GM12891 (cell line): ENCODE results near the gene B3GLCT.

ENCODE experiments used
- PAX5 ChIP-seq: IDR thresholded peaks from 2 replicates; pipeline ENCODE4 v1.6.1; 2011; ENCODE audit warnings: low read length, moderate library complexity, mild to moderate bottlenecking; ENCODE audit not compliant: insufficient read depth, severe bottlenecking
- POLR2A ChIP-seq: IDR thresholded peaks from 2 replicates; pipeline ENCODE4 v1.6.1; 2011; ENCODE audit warnings: low read depth, low read length, control low read depth
- POLR2AphosphoS5 ChIP-seq: IDR thresholded peaks from 2 replicates; pipeline ENCODE4 v1.6.1; 2011; ENCODE audit warnings: low read depth, low read length, control low read depth
- POU2F2 ChIP-seq: IDR thresholded peaks from 2 replicates; pipeline ENCODE4 v1.6.1; 2011; ENCODE audit warnings: low read depth, mild to moderate bottlenecking, control low read depth, low read length, moderate library complexity
- TAF1 ChIP-seq: IDR thresholded peaks from 2 replicates; pipeline ENCODE4 v1.6.1; 2011; ENCODE audit warnings: low read depth, low read length, control low read depth

- TF ChIP-seq POLR2A: no peak
- no peak for TF ChIP-seq POLR2AphosphoS5
- TF ChIP-seq POU2F2: no peak
- TF ChIP-seq PAX5: no peak
- no peak for TF ChIP-seq TAF1
Measured at GRCh38 chr13:31236211-31236786, 36.5 kb downstream of the B3GLCT start.
